ENCODE data around the gene RAB13.

Gene RAB13

GRCh38 chr1:153967107-153967999, 18.8 kb downstream of the RAB13 start, which contains the start of gene CREB3L4:
TSS of gene CREB3L4 (plus strand) at chr1:153967902. CDS start at chr1:153968526, 624 bp downstream.
- Histone ChIP-seq H3K27ac (ENCODE audit: insufficient read depth, low read length, poor library complexity, severe bottlenecking) (peak within 1 kb of the TSS; percentile 87), H3K9me3 (ENCODE audit: control insufficient read depth, low read length) (no peaks in the 10 kb centered on the region), H3K36me3 (ENCODE audit: control insufficient read depth, insufficient read depth, low read length) (no peaks in the 10 kb centered on the region), H3K4me3 (ENCODE audit: insufficient read depth, low read depth, low read length, poor library complexity, severe bottlenecking) (peak within 1 kb of the TSS; percentile 78), H3K27me3 (replicated peaks; ENCODE audit: control insufficient read depth, insufficient read depth, low read length, poor library complexity, severe bottlenecking) (no peaks in the 10 kb centered on the region), H3K4me1 (ENCODE audit: control insufficient read depth, insufficient read depth, low read length, poor library complexity, severe bottlenecking) (peaks cover 34% of the 10 kb centered on the region)
- DNase-seq, result peak; percentile 65 to 79 (median 75)

DNA sequence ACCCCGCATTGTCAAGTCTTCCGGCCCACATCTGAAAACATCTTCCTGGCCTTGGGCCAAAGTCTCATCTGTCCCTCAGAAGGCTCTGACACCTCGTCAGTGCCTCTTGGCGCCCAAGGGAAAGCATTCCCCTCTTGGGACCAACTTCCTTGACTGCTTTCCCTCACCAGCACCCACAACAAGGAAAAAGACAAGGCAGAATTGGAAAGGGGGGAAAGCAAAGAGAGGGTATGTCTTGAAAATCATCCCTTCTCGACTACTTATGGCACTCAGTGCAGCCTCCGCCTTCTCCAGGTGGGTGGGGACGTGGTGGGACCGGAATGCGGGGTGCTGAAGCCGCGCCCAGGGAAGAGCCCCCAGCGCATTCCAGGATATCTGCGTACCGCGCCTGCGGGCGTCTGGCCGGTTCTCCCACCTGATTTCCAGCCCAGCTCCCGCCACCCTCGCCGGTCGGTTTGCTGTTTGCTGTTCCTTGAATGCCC, 22.2 kb downstream of the RAB13 start:
- Histone ChIP-seq H3K9me3 (ENCODE audit: control insufficient read depth, low read length) (no peaks in the 10 kb centered on the region), H3K27ac (ENCODE audit: insufficient read depth, low read length, poor library complexity, severe bottlenecking) (peak overlapping the region; percentile 85), H3K27me3 (replicated peaks; ENCODE audit: control insufficient read depth, insufficient read depth, low read length, poor library complexity, severe bottlenecking) (no peaks in the 10 kb centered on the region), H3K4me3 (ENCODE audit: insufficient read depth, low read depth, low read length, poor library complexity, severe bottlenecking) (peak overlapping the region; percentile 71), H3K4me1 (ENCODE audit: control insufficient read depth, insufficient read depth, low read length, poor library complexity, severe bottlenecking) (peaks cover 32% of the 10 kb centered on the region), H3K36me3 (ENCODE audit: control insufficient read depth, insufficient read depth, low read length) (peaks cover 8% of the 10 kb centered on the region)
- DNase-seq, result peak in 1 of 3 donors; percentile 13

DNA sequence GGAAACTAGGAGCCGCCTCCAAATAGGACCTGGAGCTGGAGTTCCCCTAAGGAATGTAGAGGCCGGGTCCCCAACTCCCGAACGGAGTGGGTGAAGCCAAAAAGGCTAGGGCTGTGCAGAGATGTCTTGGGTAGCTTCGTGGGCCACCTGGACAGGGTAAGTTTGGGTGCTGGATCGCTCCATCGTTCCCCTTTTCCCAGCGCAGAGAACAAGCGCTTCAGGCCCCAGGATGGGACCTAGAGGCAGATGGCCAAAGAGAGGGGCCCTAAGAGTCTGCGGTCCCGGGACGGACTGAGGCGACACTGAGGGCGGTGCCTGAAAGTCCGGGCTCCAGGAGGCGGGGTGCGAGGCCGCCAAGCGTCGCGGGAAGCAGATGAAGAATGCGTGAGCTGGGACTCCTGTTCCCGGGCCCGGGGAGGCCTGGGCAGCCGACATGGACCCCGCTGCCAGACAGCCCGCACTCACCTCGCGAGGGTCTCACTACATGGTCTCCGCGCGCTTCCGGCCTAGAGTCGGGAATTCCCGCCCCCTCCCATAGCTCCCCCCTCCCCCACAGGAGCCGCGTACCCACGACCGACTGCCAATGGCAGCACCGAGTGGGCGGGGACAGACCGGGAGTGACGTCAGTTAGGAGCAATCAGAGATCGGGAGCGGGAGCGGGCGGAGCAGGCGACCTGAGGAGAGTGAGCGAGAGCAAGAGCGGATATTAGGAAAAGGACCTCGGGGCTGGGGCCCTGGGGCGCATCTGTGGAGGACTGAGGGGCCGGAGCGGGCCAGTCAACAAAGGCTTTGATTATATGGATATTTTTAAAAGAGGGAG, 22.9 kb downstream of the RAB13 start, which contains the start of gene SLC39A1:
Gene SLC39A1, minus strand, starts transcription at position 508 of the 820 bp plus-strand sequence. CDS start 822 bp downstream, outside the sequence.
- Histone ChIP-seq H3K27me3 (replicated peaks; ENCODE audit: control insufficient read depth, insufficient read depth, low read length, poor library complexity, severe bottlenecking) (no peaks in the 10 kb centered on the region), H3K4me1 (ENCODE audit: control insufficient read depth, insufficient read depth, low read length, poor library complexity, severe bottlenecking) (peaks cover 32% of the 10 kb centered on the region), H3K27ac (ENCODE audit: insufficient read depth, low read length, poor library complexity, severe bottlenecking) (peak within 1 kb of the TSS; percentile 85), H3K4me3 (ENCODE audit: insufficient read depth, low read depth, low read length, poor library complexity, severe bottlenecking) (peak within 1 kb of the TSS; percentile 71), H3K36me3 (ENCODE audit: control insufficient read depth, insufficient read depth, low read length) (peaks cover 8% of the 10 kb centered on the region), H3K9me3 (ENCODE audit: control insufficient read depth, low read length) (no peaks in the 10 kb centered on the region)
- peak; percentile 91 to 96 (median 93) for DNase-seq

GRCh38 chr1:153962088-153963029, 23.8 kb downstream of the RAB13 start:
- H3K36me3 ChIP-seq (ENCODE audit: control insufficient read depth, insufficient read depth, low read length), result peaks cover 8% of the 10 kb centered on the region
- H3K4me3 ChIP-seq (ENCODE audit: insufficient read depth, low read depth, low read length, poor library complexity, severe bottlenecking), result peak overlapping the region; percentile 71
- no peak for DNase-seq
- H3K27me3 ChIP-seq (replicated peaks; ENCODE audit: control insufficient read depth, insufficient read depth, low read length, poor library complexity, severe bottlenecking), result no peaks in the 10 kb centered on the region
- H3K4me1 ChIP-seq (ENCODE audit: control insufficient read depth, insufficient read depth, low read length, poor library complexity, severe bottlenecking), result peaks cover 28% of the 10 kb centered on the region
- peak overlapping the region; percentile 85 for H3K27ac ChIP-seq (ENCODE audit: insufficient read depth, low read length, poor library complexity, severe bottlenecking)
- no peaks in the 10 kb centered on the region for H3K9me3 ChIP-seq (ENCODE audit: control insufficient read depth, low read length)

DNA sequence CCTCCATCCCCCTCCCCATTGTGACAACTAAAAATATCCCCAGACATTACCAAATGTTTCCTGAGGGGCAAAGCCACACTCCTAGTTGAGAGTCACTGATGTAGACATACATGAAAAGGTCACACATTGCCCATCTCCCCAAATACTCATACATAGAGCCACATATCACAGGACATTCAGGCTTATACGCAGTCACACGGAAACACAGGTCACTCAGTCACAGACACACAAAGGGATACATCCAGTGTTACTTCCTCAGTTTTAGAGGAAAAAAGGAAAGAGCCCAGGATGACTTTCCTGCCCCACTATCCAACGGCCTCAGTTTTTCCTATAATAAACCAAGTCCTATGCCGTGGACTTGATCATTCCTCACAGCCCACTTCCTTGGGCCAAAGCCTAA, 24.7 kb downstream of the RAB13 start:
- DNase-seq, result no peak
- peaks cover 8% of the 10 kb centered on the region for H3K36me3 ChIP-seq (ENCODE audit: control insufficient read depth, insufficient read depth, low read length)
- H3K4me3 ChIP-seq (ENCODE audit: insufficient read depth, low read depth, low read length, poor library complexity, severe bottlenecking), result no peak overlapping the region
- H3K27ac ChIP-seq (ENCODE audit: insufficient read depth, low read length, poor library complexity, severe bottlenecking), result no peak overlapping the region
- no peaks in the 10 kb centered on the region for H3K9me3 ChIP-seq (ENCODE audit: control insufficient read depth, low read length)
- H3K27me3 ChIP-seq (replicated peaks; ENCODE audit: control insufficient read depth, insufficient read depth, low read length, poor library complexity, severe bottlenecking), result no peaks in the 10 kb centered on the region
- peaks cover 36% of the 10 kb centered on the region for H3K4me1 ChIP-seq (ENCODE audit: control insufficient read depth, insufficient read depth, low read length, poor library complexity, severe bottlenecking)

- Histone ChIP-seq H3K27me3 (replicated peaks; ENCODE audit: control insufficient read depth, insufficient read depth, low read length, poor library complexity, severe bottlenecking) (no peaks in the 10 kb centered on the region), H3K27ac (ENCODE audit: insufficient read depth, low read length, poor library complexity, severe bottlenecking) (no peak overlapping the region), H3K4me1 (ENCODE audit: control insufficient read depth, insufficient read depth, low read length, poor library complexity, severe bottlenecking) (peaks cover 39% of the 10 kb centered on the region), H3K9me3 (ENCODE audit: control insufficient read depth, low read length) (no peaks in the 10 kb centered on the region), H3K36me3 (ENCODE audit: control insufficient read depth, insufficient read depth, low read length) (peaks cover 8% of the 10 kb centered on the region), H3K4me3 (ENCODE audit: insufficient read depth, low read depth, low read length, poor library complexity, severe bottlenecking) (no peak overlapping the region)
- no peak for DNase-seq
These were observed 25.9 kb downstream of the RAB13 start for GRCh38 chr1:153960206-153960605.

DNA sequence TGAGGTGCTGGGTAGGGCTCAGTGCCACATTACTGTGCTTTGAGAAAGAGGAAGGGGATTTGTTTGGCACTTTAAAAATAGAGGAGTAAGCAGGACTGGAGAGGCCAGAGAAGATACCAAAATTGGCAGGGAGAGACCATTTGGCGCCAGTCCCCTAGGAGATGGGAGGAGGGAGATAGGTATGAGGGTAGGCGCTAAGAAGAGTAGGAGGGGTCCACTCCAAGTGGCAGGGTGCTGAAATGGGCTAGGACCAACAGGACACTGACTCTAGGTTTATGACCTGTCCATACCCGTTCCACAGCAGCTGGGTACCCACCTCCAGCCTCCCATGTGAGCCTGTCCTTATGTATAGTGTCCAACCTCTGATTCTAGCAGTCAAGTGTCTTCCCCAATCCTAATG, 26.7 kb downstream of the RAB13 start:
- Histone ChIP-seq H3K36me3 (ENCODE audit: control insufficient read depth, insufficient read depth, low read length) (peaks cover 13% of the 10 kb centered on the region), H3K27ac (ENCODE audit: insufficient read depth, low read length, poor library complexity, severe bottlenecking) (peak overlapping the region; percentile 24), H3K4me1 (ENCODE audit: control insufficient read depth, insufficient read depth, low read length, poor library complexity, severe bottlenecking) (peaks cover 39% of the 10 kb centered on the region), H3K9me3 (ENCODE audit: control insufficient read depth, low read length) (no peaks in the 10 kb centered on the region), H3K4me3 (ENCODE audit: insufficient read depth, low read depth, low read length, poor library complexity, severe bottlenecking) (no peak overlapping the region), H3K27me3 (replicated peaks; ENCODE audit: control insufficient read depth, insufficient read depth, low read length, poor library complexity, severe bottlenecking) (no peaks in the 10 kb centered on the region)
- no peak for DNase-seq

DNA sequence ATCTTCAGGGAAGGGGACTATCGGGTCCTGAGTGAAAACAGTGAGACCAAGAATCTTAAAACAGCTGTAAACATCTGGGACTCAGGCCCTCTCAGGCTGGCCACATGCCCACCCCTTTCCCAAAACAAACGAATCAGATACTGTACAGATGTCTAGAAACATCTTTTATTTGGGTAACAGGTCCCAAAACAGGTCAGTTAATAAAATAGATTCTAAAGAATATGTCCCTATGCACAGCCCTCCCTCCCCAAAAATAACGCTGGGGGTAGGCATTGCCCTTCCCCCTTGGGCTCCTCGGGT, 27.2 kb downstream of the RAB13 start:
- Histone ChIP-seq H3K27me3 (replicated peaks; ENCODE audit: control insufficient read depth, insufficient read depth, low read length, poor library complexity, severe bottlenecking) (no peaks in the 10 kb centered on the region), H3K4me1 (ENCODE audit: control insufficient read depth, insufficient read depth, low read length, poor library complexity, severe bottlenecking) (peaks cover 34% of the 10 kb centered on the region), H3K27ac (ENCODE audit: insufficient read depth, low read length, poor library complexity, severe bottlenecking) (peak overlapping the region; percentile 91)

More for the DNA sequence above, 27.2 kb downstream of the RAB13 start:
- Histone ChIP-seq H3K4me3 (ENCODE audit: insufficient read depth, low read depth, low read length, poor library complexity, severe bottlenecking) (peak overlapping the region; percentile 91), H3K9me3 (ENCODE audit: control insufficient read depth, low read length) (no peaks in the 10 kb centered on the region), H3K36me3 (ENCODE audit: control insufficient read depth, insufficient read depth, low read length) (peaks cover 18% of the 10 kb centered on the region)
- DNase-seq, result no peak
